Stromal cell of bone marrow (primary cell): ENCODE results near the gene TNNI3.
"Not testable (repeated sequence)": the region's sequence is repeated elsewhere in the genome, so short reads cannot be mapped to it uniquely, and the experiment has no call there.

Experiments used
- DNase-seq: peaks from one replicate; pipeline ENCODE4 v3.0.0-alpha.2; 2012; ENCODE audit warnings: low read depth

TNNI3 gene

GRCh38 chr19:55173186-55173713 is 15.7 kb upstream of the TNNI3 start:
- no peak for DNase-seq

GRCh38 chr19:55172741-55173140 is 15.2 kb upstream of the TNNI3 start:
- DNase-seq: peak; percentile 77

- DNase-seq: not testable (repeated sequence)
Measured at GRCh38 chr19:55172318-55172717, 14.8 kb upstream of the TNNI3 start.

- DNase-seq: no peak
Measured at GRCh38 chr19:55171440-55171839, 13.9 kb upstream of the TNNI3 start.

GRCh38 chr19:55169136-55169535 is 11.6 kb upstream of the TNNI3 start:
- no peak for DNase-seq

- DNase-seq: peak; percentile 97
Measured at GRCh38 chr19:55166530-55167268, 9.2 kb upstream of the TNNI3 start, which contains the start of gene DNAAF3. DNAAF3 (minus strand) TSS chr19:55166613; CDS start chr19:55166413, 200 bp downstream.

GRCh38 chr19:55165952-55166529 is 8.5 kb upstream of the TNNI3 start:
- peak; percentile 63 for DNase-seq

GRCh38 chr19:55161571-55162322 is 4.2 kb upstream of the TNNI3 start:
- DNase-seq: no peak

- no peak for DNase-seq
Measured at GRCh38 chr19:55160986-55161365, 3.4 kb upstream of the TNNI3 start.

GRCh38 chr19:55160128-55160985 is 2.8 kb upstream of the TNNI3 start:
- DNase-seq: peak; percentile 59

- no peak for DNase-seq
Measured at GRCh38 chr19:55158848-55159749, 1.6 kb upstream of the TNNI3 start.

- no peak for DNase-seq
Measured at GRCh38 chr19:55158423-55158822, 891 bp upstream of the TNNI3 start.

GRCh38 chr19:55156202-55157063 is 1.1 kb downstream of the TNNI3 start:
- DNase-seq: no peak

- DNase-seq: not testable (repeated sequence)
Measured at GRCh38 chr19:55155784-55156183, 1.7 kb downstream of the TNNI3 start.

- no peak for DNase-seq
Measured at GRCh38 chr19:55153652-55154264, 3.8 kb downstream of the TNNI3 start.

GRCh38 chr19:55152017-55152416 is 5.5 kb downstream of the TNNI3 start:
- DNase-seq: no peak

- DNase-seq: no peak
Measured at GRCh38 chr19:55149078-55150003, 8.2 kb downstream of the TNNI3 start, which contains the start of gene TNNT1. TNNT1 (minus strand) TSS chr19:55149206; CDS start chr19:55147157, 2,049 bp downstream.
